ENCODE measurements around the gene LITAFD.

LITAFD gene

GRCh38 chr16:8853150-8853549 lies 29.0 kb upstream of the LITAFD start:
- no peak for TF ChIP-seq CTCF (IDR thresholded peaks at IDR 0.05; ENCODE audit: extremely low read depth, missing control alignments)
- DNase-seq (ENCODE audit: low spot score): no peak

GRCh38 chr16:8853611-8854010 lies 28.5 kb upstream of the LITAFD start:
- no peak for TF ChIP-seq CTCF (IDR thresholded peaks at IDR 0.05; ENCODE audit: extremely low read depth, missing control alignments)
- DNase-seq (ENCODE audit: low spot score): no peak

GRCh38 chr16:8854298-8854948 lies 27.7 kb upstream of the LITAFD start:
- no peak for TF ChIP-seq CTCF (IDR thresholded peaks at IDR 0.05; ENCODE audit: extremely low read depth, missing control alignments)
- no peak for DNase-seq (ENCODE audit: low spot score)

- no peak for TF ChIP-seq CTCF (IDR thresholded peaks at IDR 0.05; ENCODE audit: extremely low read depth, missing control alignments)
- no peak for DNase-seq (ENCODE audit: low spot score)
These were observed 26.9 kb upstream of the LITAFD start for GRCh38 chr16:8855051-8855786.

- DNase-seq (ENCODE audit: low spot score): no peak
- no peak for TF ChIP-seq CTCF (IDR thresholded peaks at IDR 0.05; ENCODE audit: extremely low read depth, missing control alignments)
These were observed 26.2 kb upstream of the LITAFD start for GRCh38 chr16:8855972-8856371.

- no peak for TF ChIP-seq CTCF (IDR thresholded peaks at IDR 0.05; ENCODE audit: extremely low read depth, missing control alignments)
- no peak for DNase-seq (ENCODE audit: low spot score)
These were observed 22.9 kb upstream of the LITAFD start for GRCh38 chr16:8858994-8859912.

Measured in GM20000 (cell line).